Liver (tissue), 3 donors: ENCODE data around the gene SH3RF3.

Experiments
- EGR1 ChIP-seq, 2 donors: IDR thresholded peaks; 2 replicates each; pipeline ENCODE4 v1.6.1; 2016 to 2018; ENCODE audit warnings: antibody characterized with exemption in 2 of 2, low read depth in 2 of 2
- FOXA1 ChIP-seq: IDR thresholded peaks from 2 replicates; pipeline ENCODE4 v1.6.1; 2016; ENCODE audit warnings: antibody characterized with exemption
- GABPA ChIP-seq, 2 donors: IDR thresholded peaks in 1 of 2; conservative IDR thresholded peaks in 1 of 2; 2 replicates each; pipeline ENCODE4 v1.6.1; 2016; ENCODE audit warnings: antibody characterized with exemption in 2 of 2, mild to moderate bottlenecking in 1 of 2, moderate library complexity in 1 of 2
- HNF4G ChIP-seq: IDR thresholded peaks from 2 replicates; pipeline ENCODE4 v1.6.1; 2016; ENCODE audit warnings: antibody characterized with exemption
- RAD21 ChIP-seq, 2 donors: IDR thresholded peaks; 2 replicates each; pipeline ENCODE4 v1.6.1; 2016; ENCODE audit warnings: antibody characterized with exemption in 2 of 2, mild to moderate bottlenecking in 2 of 2
- RXRA ChIP-seq, 2 donors: IDR thresholded peaks; 2 replicates each; pipeline ENCODE4 v1.6.1; 2017 to 2018; ENCODE audit warnings: antibody characterized with exemption in 2 of 2, mild to moderate bottlenecking in 1 of 2
- TAF1 ChIP-seq: conservative IDR thresholded peaks from 2 replicates; pipeline ENCODE4 v1.6.1; 2016; ENCODE audit warnings: antibody characterized with exemption, mild to moderate bottlenecking
- YY1 ChIP-seq: IDR thresholded peaks from 2 replicates; pipeline ENCODE4 v1.6.1; 2016; ENCODE audit warnings: antibody characterized with exemption, mild to moderate bottlenecking
- TF ChIP-seq, protein P1 (sequence below): fragments of 150-350 bp; IDR thresholded peaks from 2 replicates; pipeline ENCODE4 v1.5.1; 2017; ENCODE audit warnings: improper control_type of control experiment, low read depth, low read length; ENCODE audit not compliant: missing input control
- TF ChIP-seq, protein P2 (sequence below): IDR thresholded peaks from 2 replicates; pipeline ENCODE4 v1.6.1; 2016; ENCODE audit warnings: antibody characterized with exemption
- TF ChIP-seq, protein P3 (sequence below): IDR thresholded peaks from 2 replicates; pipeline ENCODE4 v1.6.1; 2016; ENCODE audit warnings: antibody characterized with exemption
- TF ChIP-seq, protein P4 (sequence below): IDR thresholded peaks from 2 replicates; pipeline ENCODE4 v1.6.1; 2016; ENCODE audit warnings: antibody characterized with exemption, mild to moderate bottlenecking
- donor health status: healthy.
- donor health status: healthy.

DNA sequence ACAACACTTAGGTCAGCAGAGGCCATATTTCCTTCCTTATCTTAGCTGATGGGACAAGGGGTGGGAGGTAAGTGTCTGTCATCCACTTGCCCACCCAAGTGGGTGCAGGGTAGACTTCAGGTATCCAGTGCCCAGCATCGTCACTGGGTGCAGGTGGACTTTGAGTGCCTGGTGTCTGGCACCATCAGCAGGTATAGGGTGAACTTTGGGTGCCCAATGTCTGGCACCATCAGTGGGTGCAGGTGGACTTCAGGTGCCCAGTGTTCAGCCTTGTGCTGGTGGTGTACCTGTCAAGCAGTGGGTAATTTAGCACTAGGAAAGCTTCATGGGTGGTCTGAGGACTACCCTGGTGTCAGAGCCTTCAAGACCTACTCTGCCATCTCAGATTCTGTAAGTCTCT lies 309.1 kb downstream of the SH3RF3 start:
- TF ChIP-seq, protein P1, sequence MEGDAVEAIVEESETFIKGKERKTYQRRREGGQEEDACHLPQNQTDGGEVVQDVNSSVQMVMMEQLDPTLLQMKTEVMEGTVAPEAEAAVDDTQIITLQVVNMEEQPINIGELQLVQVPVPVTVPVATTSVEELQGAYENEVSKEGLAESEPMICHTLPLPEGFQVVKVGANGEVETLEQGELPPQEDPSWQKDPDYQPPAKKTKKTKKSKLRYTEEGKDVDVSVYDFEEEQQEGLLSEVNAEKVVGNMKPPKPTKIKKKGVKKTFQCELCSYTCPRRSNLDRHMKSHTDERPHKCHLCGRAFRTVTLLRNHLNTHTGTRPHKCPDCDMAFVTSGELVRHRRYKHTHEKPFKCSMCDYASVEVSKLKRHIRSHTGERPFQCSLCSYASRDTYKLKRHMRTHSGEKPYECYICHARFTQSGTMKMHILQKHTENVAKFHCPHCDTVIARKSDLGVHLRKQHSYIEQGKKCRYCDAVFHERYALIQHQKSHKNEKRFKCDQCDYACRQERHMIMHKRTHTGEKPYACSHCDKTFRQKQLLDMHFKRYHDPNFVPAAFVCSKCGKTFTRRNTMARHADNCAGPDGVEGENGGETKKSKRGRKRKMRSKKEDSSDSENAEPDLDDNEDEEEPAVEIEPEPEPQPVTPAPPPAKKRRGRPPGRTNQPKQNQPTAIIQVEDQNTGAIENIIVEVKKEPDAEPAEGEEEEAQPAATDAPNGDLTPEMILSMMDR = no peak
- TF ChIP-seq EGR1 (IDR thresholded peaks at IDR 0.05; ENCODE audit: low read depth in 2 of 2) = no peak
- TF ChIP-seq, protein P2, sequence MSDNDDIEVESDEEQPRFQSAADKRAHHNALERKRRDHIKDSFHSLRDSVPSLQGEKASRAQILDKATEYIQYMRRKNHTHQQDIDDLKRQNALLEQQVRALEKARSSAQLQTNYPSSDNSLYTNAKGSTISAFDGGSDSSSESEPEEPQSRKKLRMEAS = no peak
- TF ChIP-seq, protein P3, sequence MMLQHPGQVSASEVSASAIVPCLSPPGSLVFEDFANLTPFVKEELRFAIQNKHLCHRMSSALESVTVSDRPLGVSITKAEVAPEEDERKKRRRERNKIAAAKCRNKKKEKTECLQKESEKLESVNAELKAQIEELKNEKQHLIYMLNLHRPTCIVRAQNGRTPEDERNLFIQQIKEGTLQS = no peak
- TF ChIP-seq YY1 = no peak
- no peak for TF ChIP-seq FOXA1
- TF ChIP-seq, protein P4, sequence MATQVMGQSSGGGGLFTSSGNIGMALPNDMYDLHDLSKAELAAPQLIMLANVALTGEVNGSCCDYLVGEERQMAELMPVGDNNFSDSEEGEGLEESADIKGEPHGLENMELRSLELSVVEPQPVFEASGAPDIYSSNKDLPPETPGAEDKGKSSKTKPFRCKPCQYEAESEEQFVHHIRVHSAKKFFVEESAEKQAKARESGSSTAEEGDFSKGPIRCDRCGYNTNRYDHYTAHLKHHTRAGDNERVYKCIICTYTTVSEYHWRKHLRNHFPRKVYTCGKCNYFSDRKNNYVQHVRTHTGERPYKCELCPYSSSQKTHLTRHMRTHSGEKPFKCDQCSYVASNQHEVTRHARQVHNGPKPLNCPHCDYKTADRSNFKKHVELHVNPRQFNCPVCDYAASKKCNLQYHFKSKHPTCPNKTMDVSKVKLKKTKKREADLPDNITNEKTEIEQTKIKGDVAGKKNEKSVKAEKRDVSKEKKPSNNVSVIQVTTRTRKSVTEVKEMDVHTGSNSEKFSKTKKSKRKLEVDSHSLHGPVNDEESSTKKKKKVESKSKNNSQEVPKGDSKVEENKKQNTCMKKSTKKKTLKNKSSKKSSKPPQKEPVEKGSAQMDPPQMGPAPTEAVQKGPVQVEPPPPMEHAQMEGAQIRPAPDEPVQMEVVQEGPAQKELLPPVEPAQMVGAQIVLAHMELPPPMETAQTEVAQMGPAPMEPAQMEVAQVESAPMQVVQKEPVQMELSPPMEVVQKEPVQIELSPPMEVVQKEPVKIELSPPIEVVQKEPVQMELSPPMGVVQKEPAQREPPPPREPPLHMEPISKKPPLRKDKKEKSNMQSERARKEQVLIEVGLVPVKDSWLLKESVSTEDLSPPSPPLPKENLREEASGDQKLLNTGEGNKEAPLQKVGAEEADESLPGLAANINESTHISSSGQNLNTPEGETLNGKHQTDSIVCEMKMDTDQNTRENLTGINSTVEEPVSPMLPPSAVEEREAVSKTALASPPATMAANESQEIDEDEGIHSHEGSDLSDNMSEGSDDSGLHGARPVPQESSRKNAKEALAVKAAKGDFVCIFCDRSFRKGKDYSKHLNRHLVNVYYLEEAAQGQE = no peak
- TF ChIP-seq RAD21 (IDR thresholded peaks at IDR 0.05) = no peak
- TF ChIP-seq TAF1 = no peak
- no peak for TF ChIP-seq GABPA (IDR thresholded peaks at IDR 0.05 in 1 of 2, conservative IDR thresholded peaks at IDR 0.05 in 1 of 2)
- TF ChIP-seq RXRA (IDR thresholded peaks at IDR 0.05) = no peak
- no peak for TF ChIP-seq HNF4G
